Mucosa of stomach (tissue), 1 donor: Measurements from ENCODE around the gene SCYGR2.

Experiments used
- H3K27me3 ChIP-seq: one replicate; pipeline ENCODE4 v1.7.0; 2013; ENCODE audit warnings: mild to moderate bottlenecking, low read length; ENCODE audit not compliant: control insufficient read depth, insufficient read depth
- H3K36me3 ChIP-seq: one replicate; pipeline ENCODE4 v1.7.0; 2013; ENCODE audit warnings: low read length; ENCODE audit not compliant: control insufficient read depth, insufficient read depth
- H3K4me1 ChIP-seq: one replicate; pipeline ENCODE4 v1.7.0; 2013; ENCODE audit warnings: mild to moderate bottlenecking, low read length; ENCODE audit not compliant: control insufficient read depth, insufficient read depth
- H3K4me3 ChIP-seq: one replicate; pipeline ENCODE4 v1.7.0; 2013; ENCODE audit warnings: low read length
- H3K9ac ChIP-seq: one replicate; pipeline ENCODE4 v1.7.0; 2013; ENCODE audit warnings: mild to moderate bottlenecking, low read length, moderate library complexity
- H3K9me3 ChIP-seq: one replicate; pipeline ENCODE4 v1.7.0; 2013; ENCODE audit warnings: mild to moderate bottlenecking, low read length, moderate library complexity; ENCODE audit not compliant: control insufficient read depth
- donor health status: Pancreatic carcinoma.

Gene SCYGR2

GRCh38 chr2:227592694-227593387 is 5.9 kb upstream of the SCYGR2 start:
- H3K36me3 ChIP-seq: no peaks in the 10 kb centered on the region
- H3K4me3 ChIP-seq: no peak overlapping the region
- no peaks in the 10 kb centered on the region for H3K9me3 ChIP-seq
- H3K4me1 ChIP-seq: no peaks in the 10 kb centered on the region
- no peaks in the 10 kb centered on the region for H3K27me3 ChIP-seq
- H3K9ac ChIP-seq: no peak overlapping the region

DNA sequence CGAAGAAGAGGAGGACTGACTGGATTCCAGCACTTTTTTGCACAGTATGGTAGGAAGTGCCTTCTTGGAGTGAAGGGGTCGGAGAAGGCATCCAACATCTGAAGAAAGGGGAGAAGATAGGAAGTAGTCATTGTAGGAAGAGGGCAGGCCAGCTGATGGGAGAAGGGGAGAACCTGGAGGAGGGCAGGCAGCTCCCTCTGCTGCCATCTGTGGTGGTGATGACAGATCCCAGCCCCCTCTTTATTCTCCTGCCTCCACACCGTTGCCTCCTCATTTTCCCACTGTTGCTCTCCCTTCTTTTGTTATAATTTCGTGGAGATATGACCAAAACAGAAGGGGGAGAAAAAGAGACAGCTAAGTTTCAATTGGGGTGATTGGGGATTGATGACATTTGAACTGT is 2.9 kb upstream of the SCYGR2 start:
- Histone ChIP-seq H3K36me3 (no peaks in the 10 kb centered on the region), H3K27me3 (no peaks in the 10 kb centered on the region), H3K4me1 (no peaks in the 10 kb centered on the region), H3K9me3 (no peaks in the 10 kb centered on the region), H3K4me3 (no peak overlapping the region), H3K9ac (no peak overlapping the region)

DNA sequence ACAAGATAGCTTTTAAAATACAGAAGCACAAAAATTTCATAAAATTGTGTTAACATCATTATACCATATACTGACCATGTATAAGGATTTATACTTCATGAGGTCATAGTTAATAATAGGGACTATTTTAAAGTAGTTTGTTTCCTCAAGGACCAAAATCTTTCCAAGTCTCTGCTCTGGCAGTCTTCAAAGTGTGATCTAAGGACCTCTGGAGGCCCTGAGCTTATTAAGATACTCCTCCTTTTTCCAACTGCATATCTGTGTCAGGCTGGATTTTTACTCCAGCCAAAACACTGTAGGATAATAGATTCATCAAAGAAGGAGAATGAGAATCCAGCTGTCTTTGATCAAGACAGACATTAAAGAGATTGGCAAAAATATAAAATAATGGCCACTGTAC is 1.7 kb upstream of the SCYGR2 start:
- Histone ChIP-seq H3K4me3 (no peak overlapping the region), H3K36me3 (no peaks in the 10 kb centered on the region)

DNA sequence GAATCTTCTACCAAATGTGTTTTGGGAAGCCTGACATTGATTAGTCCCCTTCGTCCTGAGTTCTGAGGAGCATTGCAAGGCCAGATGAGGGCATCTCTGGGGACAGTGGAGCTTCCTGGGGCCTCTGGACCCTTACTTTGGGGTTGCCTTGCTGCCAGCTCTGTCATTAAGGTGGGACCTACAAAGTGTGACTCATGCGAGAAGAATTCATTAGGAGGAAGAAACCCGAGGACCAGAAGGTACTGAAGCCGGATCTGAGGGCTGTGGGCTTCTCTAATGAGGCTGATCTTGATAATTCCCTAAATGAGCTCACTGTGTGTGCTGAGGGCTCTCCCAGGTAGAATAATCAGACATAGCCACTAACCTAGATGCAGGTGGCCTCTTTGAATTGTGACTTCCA is 695 bp upstream of the SCYGR2 start:
- H3K9me3 ChIP-seq: no peaks in the 10 kb centered on the region
- H3K4me1 ChIP-seq: no peaks in the 10 kb centered on the region
- H3K4me3 ChIP-seq: no peak overlapping the region
- H3K36me3 ChIP-seq: no peaks in the 10 kb centered on the region
- no peaks in the 10 kb centered on the region for H3K27me3 ChIP-seq
- no peak overlapping the region for H3K9ac ChIP-seq

More for the DNA sequence above, 1.7 kb upstream of the SCYGR2 start:
- Histone ChIP-seq H3K9me3 (no peaks in the 10 kb centered on the region), H3K27me3 (no peaks in the 10 kb centered on the region), H3K4me1 (no peaks in the 10 kb centered on the region), H3K9ac (no peak overlapping the region)

DNA sequence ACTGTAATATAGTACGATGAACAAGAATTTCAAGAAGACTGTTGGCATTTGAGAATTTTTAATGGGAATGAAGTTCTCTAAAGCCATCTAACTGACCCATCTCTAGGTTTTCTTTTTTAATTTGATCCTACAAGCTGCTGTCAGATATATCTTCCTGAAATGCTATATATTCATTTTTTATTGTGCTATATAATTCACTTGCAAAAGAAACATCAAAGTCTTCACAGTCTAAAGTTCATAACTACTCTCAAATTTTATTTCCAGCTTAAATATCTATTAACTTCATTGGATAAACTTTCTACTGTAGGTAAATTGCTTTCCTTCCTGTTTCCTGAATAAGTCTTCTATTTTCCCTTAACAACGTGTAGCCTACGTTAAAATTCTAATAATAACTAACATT is 3.7 kb downstream of the SCYGR2 start:
- Histone ChIP-seq H3K9me3 (no peaks in the 10 kb centered on the region), H3K9ac (no peak overlapping the region), H3K4me1 (no peaks in the 10 kb centered on the region), H3K27me3 (no peaks in the 10 kb centered on the region), H3K36me3 (no peaks in the 10 kb centered on the region), H3K4me3 (no peak overlapping the region)

DNA sequence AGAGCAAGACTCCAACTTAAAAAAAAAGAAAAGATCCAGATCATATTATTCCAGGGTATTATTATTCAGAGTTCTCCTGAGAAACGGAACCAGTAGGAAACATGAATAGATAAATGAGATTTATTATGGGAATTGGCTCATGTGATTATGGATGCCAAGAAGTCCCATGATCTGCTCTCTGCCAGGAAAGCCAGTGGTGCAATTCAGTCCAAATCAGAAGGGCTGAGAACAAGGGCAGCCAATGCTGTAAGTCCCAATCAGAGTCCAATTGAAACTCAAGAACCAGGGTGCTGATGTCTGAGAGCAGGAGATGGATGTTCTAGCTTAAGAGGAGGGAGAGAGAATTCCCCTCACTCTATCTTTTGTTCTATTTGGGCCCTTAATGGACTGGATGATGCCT is 7.8 kb downstream of the SCYGR2 start:
- Histone ChIP-seq H3K4me3 (no peak overlapping the region), H3K9ac (no peak overlapping the region), H3K4me1 (no peaks in the 10 kb centered on the region), H3K36me3 (no peaks in the 10 kb centered on the region), H3K27me3 (no peaks in the 10 kb centered on the region), H3K9me3 (no peaks in the 10 kb centered on the region)

- Histone ChIP-seq H3K36me3 (no peaks in the 10 kb centered on the region), H3K27me3 (no peaks in the 10 kb centered on the region), H3K4me3 (no peak overlapping the region), H3K4me1 (no peaks in the 10 kb centered on the region), H3K9me3 (no peaks in the 10 kb centered on the region), H3K9ac (no peak overlapping the region)
These were observed 9.2 kb downstream of the SCYGR2 start for GRCh38 chr2:227607941-227608340.

DNA sequence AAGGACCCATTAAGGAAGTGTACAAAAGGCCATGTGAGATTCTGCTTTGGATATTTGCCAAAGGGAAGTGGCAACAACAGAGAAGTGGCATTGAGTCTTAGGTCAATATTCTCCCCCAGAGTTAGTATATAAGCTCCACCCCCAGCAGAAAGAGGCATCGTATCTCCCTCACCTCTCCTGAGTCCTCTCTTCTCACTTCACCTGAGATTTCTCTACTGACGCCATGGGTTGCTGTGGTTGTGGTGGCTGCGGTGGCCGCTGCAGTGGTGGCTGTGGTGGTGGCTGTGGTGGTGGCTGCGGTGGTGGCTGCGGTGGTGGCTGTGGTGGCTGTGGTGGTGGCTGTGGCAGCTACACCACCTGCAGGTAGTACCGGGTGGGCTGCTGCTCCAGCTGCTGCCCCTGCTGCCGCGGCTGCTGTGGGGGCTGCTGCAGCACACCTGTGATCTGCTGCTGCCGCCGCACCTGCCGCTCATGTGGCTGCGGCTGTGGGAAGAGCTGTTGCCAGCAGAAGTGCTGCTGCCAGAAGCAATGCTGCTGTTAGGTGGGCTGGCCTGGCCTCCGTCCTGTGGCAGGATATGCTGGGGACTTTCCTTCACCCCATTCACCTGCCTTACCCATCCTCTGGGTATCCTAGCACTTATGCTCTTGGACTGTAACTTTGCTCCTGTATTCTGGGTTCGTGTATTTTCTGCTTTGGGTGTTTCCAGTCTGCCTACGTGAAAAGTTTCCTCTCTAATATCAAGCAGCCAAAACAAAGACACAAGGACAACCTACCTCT is 10.1 kb downstream of the SCYGR2 start:
- no peak overlapping the region for H3K4me3 ChIP-seq
- H3K9ac ChIP-seq: no peak overlapping the region
- no peaks in the 10 kb centered on the region for H3K36me3 ChIP-seq
- H3K4me1 ChIP-seq: no peaks in the 10 kb centered on the region
- no peaks in the 10 kb centered on the region for H3K9me3 ChIP-seq
- H3K27me3 ChIP-seq: no peaks in the 10 kb centered on the region

GRCh38 chr2:227610123-227610522 is 11.4 kb downstream of the SCYGR2 start:
- Histone ChIP-seq H3K36me3 (no peaks in the 10 kb centered on the region), H3K4me3 (no peak overlapping the region), H3K9ac (no peak overlapping the region), H3K4me1 (no peaks in the 10 kb centered on the region), H3K27me3 (no peaks in the 10 kb centered on the region), H3K9me3 (no peaks in the 10 kb centered on the region)

DNA sequence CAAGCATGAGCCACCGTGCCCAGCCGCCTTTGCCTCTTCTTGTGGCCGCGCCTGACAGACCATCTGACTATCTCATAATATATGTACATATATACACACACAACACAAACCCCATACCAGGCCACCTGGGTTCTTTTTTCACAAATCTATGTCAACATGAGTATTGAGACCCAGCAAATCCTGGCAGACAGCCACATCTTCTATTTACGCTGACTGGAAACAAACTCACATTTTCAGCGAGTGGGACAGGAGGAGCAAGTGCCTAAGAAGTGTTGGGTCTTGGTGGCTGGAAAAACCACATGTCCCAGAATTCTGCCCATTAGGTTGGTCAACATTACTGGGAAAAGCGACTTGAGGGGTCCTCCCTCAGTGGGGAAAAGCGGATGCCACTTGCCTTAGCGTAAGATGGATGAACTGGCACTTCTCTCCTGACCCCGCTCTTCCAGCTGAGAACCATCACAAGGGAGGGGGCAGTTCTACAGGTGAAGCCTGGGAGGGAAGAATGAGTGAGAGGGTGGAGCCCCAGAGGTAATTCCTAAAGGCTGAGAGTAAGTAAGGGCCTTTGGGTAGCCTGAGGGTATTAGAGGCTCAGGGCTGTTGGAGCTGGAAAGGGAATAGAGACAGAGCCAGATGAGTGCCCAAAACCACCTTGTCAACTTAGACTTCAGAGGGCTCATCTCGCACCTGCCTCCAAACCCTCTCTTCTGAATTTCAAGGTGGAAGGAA is 14.0 kb downstream of the SCYGR2 start:
- H3K9ac ChIP-seq: no peak overlapping the region
- H3K4me3 ChIP-seq: no peak overlapping the region
- H3K9me3 ChIP-seq: no peaks in the 10 kb centered on the region
- no peaks in the 10 kb centered on the region for H3K36me3 ChIP-seq
- H3K27me3 ChIP-seq: no peaks in the 10 kb centered on the region
- H3K4me1 ChIP-seq: no peaks in the 10 kb centered on the region

- Histone ChIP-seq H3K36me3 (no peaks in the 10 kb centered on the region), H3K27me3 (no peaks in the 10 kb centered on the region), H3K9me3 (no peaks in the 10 kb centered on the region), H3K4me1 (no peaks in the 10 kb centered on the region), H3K9ac (no peak overlapping the region), H3K4me3 (no peak overlapping the region)
These were observed 14.6 kb downstream of the SCYGR2 start for GRCh38 chr2:227613272-227613660.

DNA sequence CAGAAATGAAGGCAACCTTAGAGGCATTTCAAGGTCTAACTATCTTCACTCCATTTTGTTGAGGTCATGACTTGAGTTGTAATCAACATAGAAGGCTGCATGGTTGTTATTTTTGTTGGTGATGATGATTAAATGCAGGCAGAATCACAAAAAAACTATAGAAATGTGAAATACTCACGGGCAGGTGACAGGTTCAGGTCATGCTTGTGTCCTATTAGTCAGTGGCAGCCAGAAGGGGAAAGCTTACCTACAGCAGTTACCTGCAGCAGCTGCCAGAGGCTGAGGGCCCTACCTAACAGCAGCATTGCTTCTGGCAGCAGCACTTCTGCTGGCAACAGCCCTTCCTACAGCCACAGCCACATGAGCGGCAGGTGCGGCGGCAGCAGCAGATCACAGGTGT is 15.6 kb downstream of the SCYGR2 start:
- Histone ChIP-seq H3K9me3 (no peaks in the 10 kb centered on the region), H3K4me3 (no peak overlapping the region), H3K9ac (no peak overlapping the region), H3K4me1 (no peaks in the 10 kb centered on the region), H3K36me3 (no peaks in the 10 kb centered on the region), H3K27me3 (no peaks in the 10 kb centered on the region)
